Ishikawa (cell line): Measurements from ENCODE around the gene PRRT4.

ENCODE experiments used
- CREB1 ChIP-seq: IDR thresholded peaks from 2 replicates; pipeline ENCODE4 v1.6.1; 2012; ENCODE audit warnings: low read depth
- EGR1 ChIP-seq: IDR thresholded peaks from 2 replicates; pipeline ENCODE4 v1.6.1; 2012
- FOXM1 ChIP-seq: IDR thresholded peaks from 2 replicates; pipeline ENCODE4 v1.6.1; 2012; ENCODE audit warnings: low read depth, borderline replicate concordance
- MAX ChIP-seq: IDR thresholded peaks from 2 replicates; pipeline ENCODE4 v1.6.1; 2012
- NFIC ChIP-seq: IDR thresholded peaks from 2 replicates; pipeline ENCODE4 v1.6.1; 2012
- RAD21 ChIP-seq: IDR thresholded peaks from 2 replicates; pipeline ENCODE4 v1.6.1; 2012; ENCODE audit warnings: low read depth
- TAF1 ChIP-seq: IDR thresholded peaks from 2 replicates; pipeline ENCODE4 v1.6.1; 2012; ENCODE audit warnings: low read depth, mild to moderate bottlenecking
- TEAD4 ChIP-seq: IDR thresholded peaks from 2 replicates; pipeline ENCODE4 v1.6.1; 2012
- YY1 ChIP-seq: IDR thresholded peaks from 2 replicates; pipeline ENCODE4 v1.6.1; 2012; ENCODE audit warnings: low read depth
- ZBTB7A ChIP-seq: IDR thresholded peaks from 2 replicates; pipeline ENCODE4 v1.6.1; 2012; ENCODE audit warnings: low read depth

The PRRT4 gene

GRCh38 chr7:128303133-128303532 lies 58.4 kb downstream of the PRRT4 start:
- no peak for TF ChIP-seq YY1
- TF ChIP-seq CREB1 = no peak
- TF ChIP-seq TEAD4 = no peak
- TF ChIP-seq NFIC = no peak
- TF ChIP-seq RAD21 = no peak
- no peak for TF ChIP-seq ZBTB7A
- no peak for TF ChIP-seq MAX
- TF ChIP-seq TAF1 = no peak

- TF ChIP-seq TEAD4 (no peak), ZBTB7A (no peak), EGR1 (no peak), TAF1 (no peak), FOXM1 (no peak), RAD21 (no peak)
Measured at GRCh38 chr7:128302139-128302538, 59.4 kb downstream of the PRRT4 start.
